Mesenteric fat pad (tissue), 1 donor: ENCODE measurements around the gene ACACB. TPM values are rescaled to one million over a fixed set of nuclear protein-coding genes. Genes with fewer than 3 reads are reported as not detected.

ENCODE experiments used
- DNase-seq: peaks from one replicate; pipeline ENCODE4 v3.0.0-alpha.2; 2020; ENCODE audit warnings: low spot score
- total RNA-seq: library from RNA; stranded (reverse); fragmentation: NEBNext Ultra II Directional; extraction: Animal tissue kit (Norgen Biotek cat#: 25700); gene quantifications from one replicate; pipeline ENCODE4 v1.2.1, GENCODE V29; 2021
- donor health status: DM: yes; HTN: yes; CAD: no.

Gene ACACB
- total RNA-seq, 1 donor from 2014 or later = 1,896 TPM

DNA sequence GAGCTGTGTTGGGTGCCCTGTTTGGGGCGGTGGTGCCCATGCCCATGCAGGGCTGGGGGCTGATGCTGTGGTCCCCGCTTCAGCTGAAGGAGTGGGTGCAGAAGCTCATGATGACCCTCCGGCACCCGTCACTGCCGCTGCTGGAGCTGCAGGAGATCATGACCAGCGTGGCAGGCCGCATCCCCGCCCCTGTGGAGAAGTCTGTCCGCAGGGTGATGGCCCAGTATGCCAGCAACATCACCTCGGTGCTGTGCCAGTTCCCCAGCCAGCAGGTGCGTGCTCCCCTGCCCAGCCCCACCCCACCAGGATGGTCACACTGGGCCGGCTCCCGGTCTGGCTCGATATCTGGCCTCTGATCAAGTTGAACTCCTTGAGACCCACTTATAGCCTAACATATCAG, 92.7 kb downstream of the ACACB start:
- no peak for DNase-seq

DNA sequence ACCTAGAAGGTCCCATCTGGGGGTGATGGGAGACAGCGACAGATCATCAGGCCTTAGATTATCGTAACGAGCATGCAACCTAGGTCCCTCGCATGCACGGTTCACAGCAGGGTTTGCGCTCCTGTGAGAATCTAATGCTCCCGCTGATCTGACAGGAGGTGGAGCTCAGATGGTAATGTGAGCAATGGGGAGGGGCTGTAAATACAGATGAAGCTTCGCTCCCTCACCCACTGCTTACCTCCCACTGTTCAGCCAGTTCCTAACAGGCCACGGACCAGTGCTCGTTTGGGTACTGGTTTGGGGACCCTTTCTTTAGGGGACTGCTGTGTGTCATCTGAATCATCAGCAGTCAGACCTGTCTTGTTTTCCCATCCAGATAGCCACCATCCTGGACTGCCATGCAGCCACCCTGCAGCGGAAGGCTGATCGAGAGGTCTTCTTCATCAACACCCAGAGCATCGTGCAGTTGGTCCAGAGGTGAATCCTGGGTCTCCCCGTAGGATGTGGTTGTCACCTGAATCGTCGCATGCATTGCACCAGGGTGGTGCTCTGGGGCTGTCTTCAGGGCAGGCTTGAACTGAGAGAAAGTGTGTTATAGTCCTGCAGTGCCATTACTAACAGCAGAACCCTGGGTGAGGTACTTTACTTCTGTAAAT, 96.2 kb downstream of the ACACB start:
- no peak for DNase-seq

DNA sequence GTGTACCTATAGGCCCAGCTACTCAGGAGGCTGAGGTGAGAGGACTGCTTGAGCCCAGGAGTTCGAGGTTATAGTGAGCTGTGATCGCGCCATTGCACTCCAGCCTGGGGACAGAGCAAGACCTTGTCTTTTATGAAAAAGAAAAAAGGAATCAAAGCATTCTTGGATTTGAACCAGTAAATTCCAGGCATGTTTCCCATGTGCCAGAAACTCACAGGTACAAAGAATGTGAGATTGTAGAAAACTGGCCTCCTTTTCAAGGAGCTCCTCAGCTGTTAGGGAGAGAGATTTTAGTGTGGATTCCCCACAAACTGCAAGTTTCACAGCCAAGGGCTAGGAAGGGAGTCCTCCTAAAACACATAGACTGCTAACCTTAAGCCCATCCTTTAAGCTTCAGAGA, 97.7 kb downstream of the ACACB start:
- no peak for DNase-seq

DNA sequence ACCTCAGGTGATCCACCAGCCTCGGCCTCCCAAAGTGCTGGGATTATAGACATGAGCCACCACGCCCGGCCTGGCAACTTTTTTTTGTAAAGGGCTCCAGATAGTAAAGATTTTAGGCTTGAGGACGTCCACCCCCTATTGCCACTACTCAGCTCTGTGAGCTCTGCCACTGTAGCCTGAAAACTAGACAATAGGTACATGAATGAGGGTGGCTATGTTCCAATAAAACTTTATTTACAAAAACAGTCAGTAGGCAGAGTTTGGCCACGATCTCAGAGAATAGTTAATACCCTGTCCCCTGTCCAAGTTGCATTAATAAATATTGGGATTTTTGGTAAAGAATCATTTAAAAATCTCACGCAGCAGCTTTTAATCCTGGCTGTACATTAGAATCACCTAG, 102.6 kb downstream of the ACACB start:
- no peak for DNase-seq

DNA sequence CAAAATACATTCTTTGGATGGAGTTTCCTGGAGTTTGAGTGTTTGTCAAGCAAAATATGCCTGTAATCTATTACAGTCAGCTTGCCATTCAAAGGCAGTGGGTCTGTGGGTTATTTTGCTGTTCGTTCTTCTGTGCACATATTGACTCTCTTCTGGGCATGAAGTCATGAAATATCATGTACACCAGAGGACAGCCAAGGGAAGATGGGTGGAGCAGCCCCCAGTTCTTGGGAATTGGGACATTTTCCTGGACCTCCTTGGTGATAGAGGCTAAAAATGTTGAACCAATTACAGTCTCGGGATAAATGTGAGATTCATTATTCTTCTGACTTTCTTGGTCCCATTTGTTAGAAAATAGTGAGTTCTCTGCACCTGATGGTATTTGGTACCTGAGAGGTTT, 103.6 kb downstream of the ACACB start:
- DNase-seq = no peak

DNA sequence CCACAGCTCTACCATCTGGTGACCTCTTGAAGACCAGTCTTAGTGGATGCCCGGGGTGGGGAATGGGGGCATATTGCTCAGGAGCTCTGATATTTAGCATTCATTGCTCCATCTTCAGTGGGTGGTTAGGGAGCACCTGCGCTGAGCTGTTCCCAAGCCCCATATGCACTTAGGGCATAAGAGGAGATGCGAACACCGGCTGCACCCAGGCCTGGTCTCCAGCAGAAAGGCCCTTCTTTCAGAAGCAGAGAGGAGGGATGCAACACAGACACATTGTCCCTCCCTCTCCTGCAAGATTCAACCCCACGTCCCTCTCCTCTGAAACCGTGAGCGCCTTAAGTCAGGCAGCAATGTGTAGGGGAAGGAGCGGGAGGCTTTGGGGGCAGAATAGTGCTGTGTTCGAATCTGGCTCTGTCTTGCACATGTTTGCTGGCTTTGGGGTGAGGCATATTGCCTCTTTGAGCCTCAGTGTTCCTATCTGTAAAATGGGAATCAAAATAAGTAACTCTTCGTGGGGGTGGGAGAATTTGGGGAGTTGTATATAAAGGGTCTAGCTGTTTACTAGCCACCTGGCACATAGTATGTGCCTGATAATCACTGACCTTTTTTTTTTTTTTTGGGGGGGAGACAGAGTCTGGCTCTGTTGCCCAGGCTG, 105.0 kb downstream of the ACACB start:
- no peak for DNase-seq

DNA sequence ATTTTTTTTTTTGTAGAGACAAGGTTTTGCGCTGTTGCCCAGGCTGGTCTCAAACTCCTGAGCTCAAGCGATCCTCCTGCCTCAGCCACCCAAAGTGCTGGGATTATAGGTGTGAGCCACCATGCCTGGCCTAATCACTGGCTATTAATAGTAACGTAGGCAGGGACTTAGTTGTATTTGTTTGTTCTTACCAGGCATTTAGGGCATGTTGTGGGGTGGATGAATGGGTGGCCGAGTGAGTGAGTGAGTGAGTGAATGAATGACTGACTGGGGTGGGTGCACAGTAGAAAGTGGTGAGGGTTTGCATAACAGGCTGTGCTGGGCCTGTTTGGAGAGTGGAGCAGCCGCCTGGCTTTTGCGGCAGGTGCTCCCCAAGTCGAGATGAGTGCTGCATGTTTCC, 105.7 kb downstream of the ACACB start:
- DNase-seq = no peak

DNA sequence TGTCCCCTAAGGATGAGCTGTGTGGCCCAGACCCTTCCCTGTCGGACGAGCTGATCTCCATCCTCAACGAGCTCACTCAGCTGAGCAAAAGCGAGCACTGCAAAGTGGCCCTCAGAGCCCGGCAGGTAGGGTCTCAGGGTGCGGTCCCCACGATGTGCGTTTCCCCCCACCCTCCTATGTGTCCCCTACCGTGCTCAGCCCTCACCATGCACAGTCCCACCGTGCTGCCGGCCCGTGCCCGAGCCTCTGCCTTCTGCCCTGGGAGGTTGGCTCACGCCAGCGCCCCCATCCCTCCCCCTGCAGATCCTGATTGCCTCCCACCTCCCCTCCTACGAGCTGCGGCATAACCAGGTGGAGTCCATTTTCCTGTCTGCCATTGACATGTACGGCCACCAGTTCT, 106.1 kb downstream of the ACACB start:
- DNase-seq = no peak

DNA sequence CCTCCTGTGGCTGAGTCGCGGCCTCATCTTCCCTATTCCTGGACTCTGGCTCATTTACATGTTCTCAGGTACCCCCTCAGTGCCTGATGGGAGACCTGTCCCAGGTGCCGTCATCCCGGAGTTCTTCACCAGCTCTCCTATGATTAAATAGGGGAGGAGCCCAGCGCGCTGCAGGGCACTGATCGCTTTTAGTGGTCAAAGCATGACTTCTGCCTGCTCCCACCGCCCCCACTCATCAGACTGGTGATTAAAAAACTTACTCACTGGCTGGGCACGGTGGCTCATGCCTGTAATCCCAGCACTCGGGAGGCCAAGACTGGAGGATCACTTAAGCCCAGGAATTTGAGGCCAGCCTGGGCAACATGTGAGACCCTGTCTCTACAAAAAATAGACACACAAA, 106.8 kb downstream of the ACACB start:
- no peak for DNase-seq

DNA sequence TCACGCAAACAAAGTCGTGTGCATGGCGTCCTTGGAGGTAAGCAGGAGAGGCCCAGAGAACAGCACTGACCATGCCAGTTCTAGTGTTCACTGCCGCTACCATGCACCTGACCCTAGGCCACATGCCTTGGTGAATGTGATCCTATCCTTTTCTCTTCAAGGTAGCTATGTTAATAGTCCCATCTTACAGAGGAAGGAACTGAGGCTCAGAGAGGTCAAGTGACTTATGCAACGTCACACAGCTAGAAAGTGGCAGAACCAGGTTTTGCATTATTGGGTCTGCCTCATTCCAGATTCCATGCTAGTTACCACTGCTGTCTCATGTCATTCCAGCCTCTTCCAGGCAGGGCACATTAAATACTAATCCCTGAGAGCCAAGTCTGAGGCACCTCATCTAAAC, 107.5 kb downstream of the ACACB start:
- DNase-seq = no peak

DNA sequence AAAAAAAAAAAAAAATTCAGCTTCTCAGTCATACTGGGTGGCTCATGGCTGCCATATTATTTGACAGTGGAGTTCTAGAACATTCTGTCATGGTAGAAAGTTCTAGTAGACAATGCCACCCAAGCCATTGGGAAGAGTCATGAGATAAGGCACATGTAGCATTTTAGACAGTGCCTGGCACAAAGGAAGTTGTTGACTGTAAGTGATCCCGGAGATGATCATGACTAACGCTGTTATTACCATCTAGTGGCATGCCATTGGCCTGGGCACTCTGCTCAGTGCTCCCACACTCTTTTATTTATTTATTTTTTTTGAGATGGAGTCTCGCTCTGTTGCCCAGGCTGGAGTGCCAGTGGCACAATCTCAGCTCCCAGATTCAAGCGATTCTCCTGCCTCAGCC, 112.3 kb downstream of the ACACB start:
- no peak for DNase-seq

DNA sequence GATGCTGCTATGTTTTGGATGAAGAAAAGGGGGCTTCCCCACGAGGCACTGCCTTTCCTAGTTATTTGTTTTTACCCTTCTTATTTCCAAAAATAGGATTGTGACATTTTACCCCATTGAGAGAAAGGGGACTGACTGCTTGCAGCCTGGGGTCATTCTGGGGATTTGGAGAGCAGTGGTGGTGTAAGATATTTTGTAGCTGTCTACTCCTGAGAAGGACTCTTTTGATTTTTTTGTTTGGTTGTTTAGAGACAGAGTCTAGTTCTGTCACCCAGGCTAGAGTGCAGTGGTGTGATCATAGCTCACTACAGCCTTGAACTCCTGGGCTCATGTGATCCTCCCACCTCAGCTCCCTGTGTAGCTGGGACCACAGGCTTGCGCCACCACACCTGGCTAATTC, 113.8 kb downstream of the ACACB start:
- no peak for DNase-seq

DNA sequence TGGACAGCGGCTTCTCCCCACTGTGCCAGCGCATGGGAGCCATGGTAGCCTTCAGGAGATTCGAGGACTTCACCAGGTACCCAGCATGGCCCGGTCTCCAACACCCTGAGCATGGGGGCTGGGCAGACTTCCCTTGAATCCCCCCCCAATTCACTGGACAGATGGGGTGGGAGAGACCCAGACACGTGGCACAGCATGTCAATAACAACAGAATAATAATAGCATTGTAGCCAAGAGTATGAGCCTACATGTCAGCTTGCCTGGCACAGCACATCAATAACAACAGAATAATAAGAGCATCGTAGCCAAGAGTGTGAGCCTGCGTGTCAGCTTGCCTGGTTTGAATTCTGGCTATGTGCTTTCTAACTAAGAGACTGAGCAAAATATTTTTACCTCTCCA, 116.3 kb downstream of the ACACB start:
- DNase-seq = no peak

DNA sequence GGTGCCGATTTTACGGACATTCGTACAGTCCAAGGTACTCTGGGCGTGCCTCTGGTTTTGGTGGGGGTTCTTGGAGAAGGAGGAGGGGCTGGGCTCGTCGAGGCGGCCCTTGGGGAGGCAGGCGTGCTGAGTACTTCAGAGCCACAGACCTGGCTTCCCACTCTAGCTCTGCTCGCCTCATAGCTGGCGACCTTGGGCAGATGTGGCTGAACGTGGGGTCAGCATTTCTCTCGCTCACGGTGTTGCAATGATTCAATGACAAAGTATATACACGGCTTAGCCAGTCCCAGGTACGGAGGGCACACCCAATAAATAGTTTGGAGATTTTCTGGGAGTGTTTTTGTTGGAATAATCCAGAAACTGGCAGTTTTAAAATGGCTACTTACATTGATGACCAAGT, 117.6 kb downstream of the ACACB start:
- DNase-seq = no peak

DNA sequence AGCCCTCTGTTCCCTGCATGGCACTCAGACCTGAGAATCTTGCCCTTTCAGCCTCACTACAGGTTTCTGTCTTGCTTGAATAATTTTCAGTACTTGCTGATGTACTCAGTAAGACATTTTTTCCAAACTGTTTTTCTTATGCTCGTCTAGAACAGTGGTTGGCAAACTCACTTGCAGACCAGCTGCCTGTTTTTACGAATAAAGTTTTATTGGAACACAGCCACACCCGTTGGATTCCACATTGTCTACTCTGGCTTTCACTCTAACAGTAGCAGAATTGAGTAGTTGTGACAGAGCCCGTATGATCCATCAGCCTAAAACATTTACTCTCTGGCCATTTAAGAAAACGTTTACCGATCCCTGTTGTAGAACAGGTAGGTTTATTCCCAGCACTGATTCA, 119.9 kb downstream of the ACACB start:
- DNase-seq = no peak

DNA sequence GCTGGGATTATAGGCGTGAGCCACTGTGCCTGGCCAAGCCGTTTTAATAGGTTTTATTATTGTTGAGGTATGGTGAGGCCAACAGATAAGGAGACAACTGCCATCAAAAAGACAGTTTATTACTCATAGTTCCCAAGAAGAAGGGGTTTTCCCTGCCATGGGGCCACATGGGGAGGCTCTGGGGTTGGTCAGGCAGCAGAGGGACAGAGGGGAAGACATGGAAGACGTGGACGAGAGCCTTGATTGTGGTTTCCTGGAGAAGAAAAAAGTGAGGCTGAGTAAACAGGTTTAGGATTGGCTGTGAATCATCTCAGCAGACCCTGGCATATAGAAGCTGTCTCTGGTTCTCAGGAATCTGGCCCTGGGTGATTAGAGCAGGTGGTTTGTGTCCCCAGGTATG, 122.8 kb downstream of the ACACB start:
- DNase-seq = no peak

DNA sequence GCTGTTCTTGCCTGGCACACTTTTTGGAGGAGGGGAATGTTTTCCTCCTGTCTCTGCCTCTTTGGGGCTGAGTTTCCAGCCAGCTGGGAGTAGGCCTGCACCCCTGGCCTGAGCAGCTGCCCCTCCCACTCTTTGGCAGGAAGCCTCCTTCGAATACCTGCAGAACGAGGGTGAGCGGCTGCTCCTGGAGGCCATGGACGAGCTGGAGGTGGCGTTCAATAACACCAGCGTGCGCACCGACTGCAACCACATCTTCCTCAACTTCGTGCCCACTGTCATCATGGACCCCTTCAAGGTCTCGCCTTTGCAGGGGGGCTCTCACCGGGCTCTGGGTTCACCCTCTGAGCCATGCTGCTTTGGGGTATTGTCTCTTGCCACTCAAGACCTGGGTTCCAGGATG, 123.3 kb downstream of the ACACB start:
- DNase-seq = no peak

DNA sequence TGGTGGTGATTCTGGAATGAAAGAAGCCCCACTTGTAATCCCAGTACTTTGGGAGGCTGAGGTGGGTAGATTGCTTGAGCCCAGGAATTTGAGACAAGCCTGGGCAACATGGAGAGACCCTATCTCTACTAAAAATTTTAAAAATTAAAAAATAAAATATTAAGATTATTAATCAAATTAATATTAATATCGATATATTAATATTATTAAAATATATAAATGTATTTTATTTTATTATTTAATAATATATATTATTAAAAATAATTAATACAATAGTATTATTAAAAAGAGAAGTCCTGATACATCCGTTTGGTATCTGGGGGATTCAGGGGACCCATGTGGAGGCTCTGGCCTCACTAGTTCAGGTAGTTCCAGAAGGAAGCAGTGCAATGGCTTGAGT, 124.0 kb downstream of the ACACB start:
- no peak for DNase-seq

DNA sequence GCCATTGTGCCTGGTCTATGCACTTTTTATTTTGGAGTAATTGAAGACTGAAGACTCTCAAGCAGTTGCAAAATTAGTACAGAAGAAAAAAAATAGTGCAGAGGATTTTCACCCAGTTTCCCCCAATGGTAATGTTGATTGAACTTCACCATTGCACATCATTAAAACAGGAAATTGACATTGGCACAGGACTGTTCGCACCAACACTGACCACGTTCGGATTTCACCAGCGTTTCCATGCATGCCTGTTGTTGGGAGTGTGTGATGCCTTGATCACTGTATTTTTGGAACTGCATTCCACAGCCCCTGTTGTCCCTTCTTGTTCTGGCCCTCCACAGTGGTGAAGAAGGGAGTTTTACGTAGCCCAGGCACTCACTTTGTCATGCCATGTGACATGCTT, 125.5 kb downstream of the ACACB start:
- no peak for DNase-seq

DNA sequence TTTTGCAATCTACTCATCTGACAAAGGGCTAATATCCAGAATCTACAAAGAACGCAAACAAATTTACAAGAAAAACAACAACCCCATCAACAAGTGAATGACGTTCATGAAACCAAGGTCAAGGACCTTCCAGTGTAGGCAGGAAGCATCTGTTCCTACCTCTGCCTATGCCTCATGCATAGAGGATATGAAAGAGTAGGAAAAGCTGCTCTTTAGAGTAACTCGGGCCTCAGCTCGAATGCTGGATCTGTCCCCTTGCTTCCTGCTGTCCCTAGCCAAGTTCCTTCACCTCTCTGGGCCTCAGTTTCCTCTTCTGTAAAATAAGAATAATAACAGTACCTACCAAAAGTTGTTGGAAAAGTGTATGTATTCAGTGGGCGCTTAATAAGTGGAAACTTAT, 127.7 kb downstream of the ACACB start:
- no peak for DNase-seq

DNA sequence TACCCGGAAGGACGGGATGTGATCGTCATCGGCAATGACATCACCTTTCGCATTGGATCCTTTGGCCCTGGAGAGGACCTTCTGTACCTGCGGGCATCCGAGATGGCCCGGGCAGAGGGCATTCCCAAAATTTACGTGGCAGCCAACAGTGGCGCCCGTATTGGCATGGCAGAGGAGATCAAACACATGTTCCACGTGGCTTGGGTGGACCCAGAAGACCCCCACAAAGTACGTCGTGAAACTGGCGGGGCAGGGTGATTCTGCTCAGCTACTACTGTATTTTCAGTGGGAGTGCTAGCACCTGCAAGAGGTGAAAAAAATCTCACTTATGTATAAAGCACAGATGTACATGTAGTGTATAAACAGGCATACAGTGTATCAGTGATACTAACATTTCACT, 129.8 kb downstream of the ACACB start:
- no peak for DNase-seq

DNA sequence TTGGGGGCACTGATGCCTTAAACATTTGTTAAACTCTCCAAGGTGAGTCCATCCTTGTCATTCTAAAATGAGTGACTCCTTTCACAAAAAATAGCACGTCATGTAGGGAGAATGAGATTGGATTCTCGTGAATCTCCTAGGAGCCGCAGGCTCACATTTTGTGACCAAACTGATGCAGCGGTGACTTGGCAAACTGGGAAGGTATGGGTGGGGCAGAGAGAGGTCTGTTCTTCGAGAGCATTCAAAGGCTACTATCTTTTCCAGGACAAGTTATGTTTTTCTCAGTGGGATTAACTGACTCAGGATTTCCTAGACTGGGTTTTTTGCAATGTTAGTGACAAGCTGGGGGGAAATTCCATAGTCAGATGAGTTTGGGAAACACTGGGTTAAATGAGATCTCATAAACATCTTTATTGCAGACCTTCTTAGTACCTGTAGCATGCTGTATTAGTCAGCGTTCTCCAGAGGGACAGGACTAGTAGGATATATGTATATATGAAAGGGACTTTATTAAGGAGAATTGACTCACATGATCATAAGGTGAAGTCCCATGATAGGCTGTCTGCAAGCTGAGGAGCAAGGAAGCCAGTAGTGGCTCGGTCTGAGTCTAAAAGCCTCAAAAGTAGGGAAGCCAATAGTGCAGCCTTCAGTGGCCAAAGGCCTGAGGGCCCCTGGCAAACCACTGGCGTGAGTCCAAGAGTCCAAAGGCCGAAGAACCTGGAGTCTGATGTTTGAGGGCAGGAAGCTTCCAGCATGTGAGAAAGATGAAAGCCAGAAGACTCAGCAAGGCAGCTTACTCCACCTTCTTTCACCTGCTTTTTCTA, 131.7 kb downstream of the ACACB start:
- no peak for DNase-seq

DNA sequence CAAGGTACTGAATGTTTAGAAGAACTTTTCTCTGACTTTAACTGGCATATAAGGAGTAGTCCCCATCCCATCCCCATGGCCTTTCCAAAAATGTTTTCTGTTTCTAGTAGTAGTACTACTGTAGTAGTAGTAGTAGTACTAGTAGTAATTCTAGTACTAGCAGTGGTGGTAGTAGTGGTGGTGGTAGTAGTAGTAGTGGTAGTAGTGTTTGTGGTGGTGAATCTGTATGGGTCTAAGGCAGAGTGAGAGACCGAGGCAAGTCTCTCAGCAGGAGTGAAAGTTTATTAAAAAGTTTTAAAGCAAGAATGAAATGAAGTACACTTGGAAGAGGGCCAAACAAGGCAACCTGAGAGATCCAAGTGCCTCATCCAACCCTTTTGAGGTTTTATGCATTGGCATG, 134.1 kb downstream of the ACACB start:
- DNase-seq = no peak
